ENCODE data around the gene GPR84. TPM values are rescaled to one million over a fixed set of nuclear protein-coding genes. Genes with fewer than 3 reads are reported as not detected.
"Not testable (repeated sequence)": the region's sequence is repeated elsewhere in the genome, so short reads cannot be mapped to it uniquely, and the experiment has no call there.

GPR84 gene
- polyA plus RNA-seq, 10 donors: 0.08 to 0.42 (median 0.29) TPM; not detected in 3

GRCh38 chr12:54356228-54356627 lies 8.1 kb downstream of the GPR84 start:
- DNase-seq: peak in 1 of 3 donors; percentile 82

GRCh38 chr12:54355104-54355815 lies 9.0 kb downstream of the GPR84 start:
- peak in 1 of 3 donors; percentile 49 for DNase-seq

GRCh38 chr12:54354271-54354670 lies 10.0 kb downstream of the GPR84 start:
- DNase-seq: not testable (repeated sequence)

- peak; percentile 65 to 88 (median 77) for DNase-seq
Measured at GRCh38 chr12:54352891-54353874, 11.1 kb downstream of the GPR84 start.

GRCh38 chr12:54352022-54352531 lies 12.2 kb downstream of the GPR84 start:
- DNase-seq: peak; percentile 76 to 91 (median 83)

- DNase-seq: peak in 1 of 3 donors; percentile 37
Measured at GRCh38 chr12:54351341-54351740, 12.9 kb downstream of the GPR84 start.

GRCh38 chr12:54350743-54351142 lies 13.5 kb downstream of the GPR84 start:
- no peak for DNase-seq

GRCh38 chr12:54349679-54350078 lies 14.6 kb downstream of the GPR84 start:
- DNase-seq: no peak

GRCh38 chr12:54349036-54349435 lies 15.2 kb downstream of the GPR84 start:
- no peak for DNase-seq

GRCh38 chr12:54341378-54342300 lies 22.6 kb downstream of the GPR84 start:
- DNase-seq: no peak

- no peak for DNase-seq
Measured at GRCh38 chr12:54340846-54341245, 23.4 kb downstream of the GPR84 start.

GRCh38 chr12:54338698-54339296 lies 25.5 kb downstream of the GPR84 start:
- peak in 1 of 3 donors; percentile 49 for DNase-seq

- DNase-seq: peak in 1 of 3 donors; percentile 29
Measured at GRCh38 chr12:54337854-54338650, 26.2 kb downstream of the GPR84 start.

GRCh38 chr12:54337280-54337842 lies 26.9 kb downstream of the GPR84 start:
- peak in 1 of 3 donors; percentile 63 for DNase-seq

GRCh38 chr12:54333420-54334034 lies 30.8 kb downstream of the GPR84 start:
- no peak for DNase-seq

- no peak for DNase-seq
Measured at GRCh38 chr12:54331461-54331860, 32.8 kb downstream of the GPR84 start.

- DNase-seq: no peak
Measured at GRCh38 chr12:54330442-54330841, 33.8 kb downstream of the GPR84 start.

GRCh38 chr12:54329759-54330158 lies 34.5 kb downstream of the GPR84 start:
- DNase-seq: no peak

Data from muscle of back (tissue), 11 donors.